T-cell (primary cell): ENCODE data around the gene AQP12B. TPM values are rescaled to one million over a fixed set of nuclear protein-coding genes. Genes with fewer than 3 reads are reported as not detected.

Experiments
- ATAC-seq, 4 experiments: fragments of 200-7000 bp in 3 of 4; fragments of 150-1000 bp in 1 of 4; cut with Tn5 transposase; replicated peaks in 1 of 4; 1 replicate in 3 of 4; 2 replicates in 1 of 4; pipeline ENCODE4 v1.10.0; 2021; ENCODE audit warnings: moderate library complexity in 3 of 4, mild to moderate bottlenecking in 2 of 4, moderate number of reproducible peaks in 1 of 4
- CTCF ChIA-PET, 2 donors: fragments of 300-600 bp; sonication (Branson Sonifier 250); formaldehyde crosslinking; loops; one replicate each; lab custom pipeline; 2022; ENCODE audit warnings: antibody characterized with exemption in 2 of 2; lab: Charles Lee
- POLR2A ChIA-PET, 2 donors: fragments of 300-600 bp; sonication (Branson Sonifier 250); formaldehyde crosslinking; loops; one replicate each; lab custom pipeline; 2022; ENCODE audit warnings: antibody characterized with exemption in 2 of 2; lab: Charles Lee
- DNase-seq, 35 experiments: peaks; one replicate each; pipeline versions ENCODE4 v3.0.0 to v3.0.0-alpha.2; 2013 to 2023
- H3K27ac ChIP-seq: one replicate; pipeline ENCODE4 v1.5.1; 2013; ENCODE audit warnings: low read length
- H3K27me3 ChIP-seq, 2 experiments: replicated peaks in 1 of 2; 1 replicate in 1 of 2; 2 replicates in 1 of 2; pipeline versions ENCODE4 v1.6.1 to v1.7.0; 2013; ENCODE audit warnings: low read length in 1 of 2, mixed read lengths in 1 of 2; ENCODE audit not compliant: control insufficient read depth in 2 of 2, insufficient read depth in 2 of 2; ENCODE audit errors: extremely low read depth in 1 of 2
- H3K36me3 ChIP-seq, 2 donors: 1 replicate in 1 of 2; 2 replicates in 1 of 2; pipeline versions ENCODE4 v1.6.1 to v1.7.0; 2013; ENCODE audit warnings: low read length in 1 of 2; ENCODE audit not compliant: control insufficient read depth in 2 of 2, insufficient read depth in 1 of 2; ENCODE audit errors: extremely low read depth in 1 of 2
- H3K4me1 ChIP-seq, 2 experiments: 1 replicate in 1 of 2; 2 replicates in 1 of 2; pipeline versions ENCODE4 v1.6.1 to v1.7.0; 2013; ENCODE audit warnings: low read length in 2 of 2, mixed read lengths in 1 of 2; ENCODE audit not compliant: insufficient read depth in 2 of 2, control insufficient read depth in 1 of 2; ENCODE audit errors: extremely low read depth in 1 of 2
- H3K4me3 ChIP-seq, 2 donors: 1 replicate in 1 of 2; 2 replicates in 1 of 2; pipeline versions ENCODE4 v1.5.1 to v1.7.0; 2013; ENCODE audit warnings: mild to moderate bottlenecking in 2 of 2, low read length in 1 of 2, moderate library complexity in 1 of 2; ENCODE audit not compliant: control insufficient read depth in 1 of 2; ENCODE audit errors: extremely low read depth in 1 of 2
- H3K9me3 ChIP-seq: 2 replicates; pipeline ENCODE4 v1.7.0; 2013
- H3K27ac Mint-ChIP-seq, 2 donors: one replicate each; pipeline ENCODE4 v1.8.0; 2020 to 2021; ENCODE audit warnings: mild to moderate bottlenecking in 2 of 2, mixed read lengths in 2 of 2
- H3K27me3 Mint-ChIP-seq, 2 donors: one replicate each; pipeline ENCODE4 v1.8.0; 2021 to 2022; ENCODE audit warnings: mixed read lengths in 2 of 2
- H3K36me3 Mint-ChIP-seq: one replicate; pipeline ENCODE4 v1.8.0; 2021; ENCODE audit warnings: mixed read lengths
- H3K4me1 Mint-ChIP-seq, 3 donors: one replicate each; pipeline ENCODE4 v1.8.0; 2020 to 2022; ENCODE audit warnings: mixed read lengths in 3 of 3, mild to moderate bottlenecking in 1 of 3
- H3K4me3 Mint-ChIP-seq, 3 donors: one replicate each; pipeline ENCODE4 v1.8.0; 2020 to 2022; ENCODE audit warnings: mild to moderate bottlenecking in 3 of 3, mixed read lengths in 3 of 3, moderate library complexity in 3 of 3
- H3K9me3 Mint-ChIP-seq, 3 donors: one replicate each; pipeline ENCODE4 v1.8.0; 2020 to 2022; ENCODE audit warnings: mixed read lengths in 3 of 3
- WGBS: methylation state at CpG from one replicate; pipeline ENCODE4 v1.1.5; 2013; ENCODE audit warnings: missing lambda C conversion rate; ENCODE audit not compliant: insufficient coverage; 5-methylcytosine and 5-hydroxymethylcytosine counted together
- total RNA-seq, 35 experiments: library from RNA in 6 of 35; stranded (reverse) in 6 of 35; fragments of 120-200 nt in 1 of 35; gene quantifications; one replicate each; pipeline versions ENCODE4 v1.2.1 to v1.2.4 and lab custom pipeline; 2013 to 2026

AQP12B gene
- total RNA-seq, 5 donors from 2014 or later (not counting 1 experiment from before 2014, with no cell fraction given), result not detected

DNA sequence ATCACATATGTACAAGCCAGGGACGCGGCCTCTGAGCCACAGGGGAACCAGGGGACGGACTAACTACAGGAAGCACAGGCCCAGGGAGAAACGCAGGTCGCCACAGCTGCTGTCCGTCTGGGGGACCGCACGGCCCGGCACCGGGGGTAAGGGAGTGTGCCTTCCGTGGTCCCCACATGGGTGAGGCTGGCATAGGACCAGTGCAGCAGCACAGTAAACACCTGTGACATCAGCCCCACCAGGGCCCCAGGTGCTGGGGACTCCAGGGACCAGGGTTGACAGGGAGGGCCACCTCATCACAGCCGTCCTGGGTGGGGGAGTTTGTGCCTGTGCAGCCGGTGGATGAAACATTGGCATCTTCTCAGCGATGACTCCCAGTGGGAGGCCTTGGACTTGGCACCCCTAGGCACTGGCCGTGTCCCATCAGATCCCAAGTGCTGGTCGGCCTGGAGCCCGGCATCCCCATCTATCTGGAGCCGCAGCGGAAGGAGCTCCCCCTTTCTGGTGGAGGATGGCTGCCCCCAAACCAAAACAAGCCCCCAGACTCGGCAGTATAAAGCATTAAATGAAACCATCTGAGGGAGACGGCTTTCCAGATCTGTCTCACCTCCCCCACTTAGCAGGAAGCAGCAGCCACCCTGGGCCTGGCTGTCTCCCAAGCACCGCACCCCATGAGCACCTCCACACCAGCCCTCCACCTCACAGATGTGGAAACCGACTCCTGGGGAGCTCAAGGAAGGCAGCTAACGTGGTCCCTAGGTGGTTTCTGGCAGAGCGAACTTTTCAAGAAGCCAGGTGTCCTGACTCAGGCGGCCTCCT is 31.5 kb upstream of the AQP12B start:
- CTCF ChIA-PET, result no interaction called here
- H3K27ac ChIP-seq, result no peak overlapping the region
- H3K4me3 Mint-ChIP-seq, result no peak overlapping the region
- H3K27me3 Mint-ChIP-seq, result no peaks in the 10 kb centered on the region
- POLR2A ChIA-PET, result no interaction called here
- H3K36me3 Mint-ChIP-seq, result no peaks in the 10 kb centered on the region
- no peak overlapping the region for H3K4me3 ChIP-seq
- ATAC-seq (no peak), DNase-seq (no peak)
- no peaks in the 10 kb centered on the region for H3K36me3 ChIP-seq
- no peak overlapping the region for H3K27ac Mint-ChIP-seq
- no peaks in the 10 kb centered on the region for H3K4me1 ChIP-seq
- H3K27me3 ChIP-seq, result peaks cover 0 to 36% of the 10 kb centered on the region in 2 experiments
- no peaks in the 10 kb centered on the region for H3K9me3 ChIP-seq
- H3K9me3 Mint-ChIP-seq, result no peaks in the 10 kb centered on the region
- no peaks in the 10 kb centered on the region for H3K4me1 Mint-ChIP-seq
- WGBS, result 80% methylated on average over 23 of the region's 26 CpGs

GRCh38 chr2:240713071-240713927 is 30.6 kb upstream of the AQP12B start:
- H3K27me3 Mint-ChIP-seq, result peaks cover 0 to 1% of the 10 kb centered on the region in 2 donors
- H3K4me1 Mint-ChIP-seq, result no peaks in the 10 kb centered on the region
- H3K9me3 ChIP-seq, result no peaks in the 10 kb centered on the region
- POLR2A ChIA-PET, result no interaction called here
- H3K9me3 Mint-ChIP-seq, result no peaks in the 10 kb centered on the region
- CTCF ChIA-PET, result no interaction called here
- H3K36me3 ChIP-seq, result no peaks in the 10 kb centered on the region
- H3K4me1 ChIP-seq, result no peaks in the 10 kb centered on the region
- no peak for DNase-seq
- H3K27ac ChIP-seq, result no peak overlapping the region
- ATAC-seq, result no peak
- WGBS, result 84% methylated on average over 20 of the region's 25 CpGs
- H3K27me3 ChIP-seq, result peaks cover 0 to 32% of the 10 kb centered on the region in 2 experiments
- no peaks in the 10 kb centered on the region for H3K36me3 Mint-ChIP-seq
- H3K4me3 ChIP-seq, result no peak overlapping the region
- no peak overlapping the region for H3K27ac Mint-ChIP-seq
- H3K4me3 Mint-ChIP-seq, result no peak overlapping the region

- H3K4me1 ChIP-seq, result no peaks in the 10 kb centered on the region
- H3K36me3 Mint-ChIP-seq, result no peaks in the 10 kb centered on the region
- no peak for DNase-seq
- ChIA-PET CTCF (no interaction called here), POLR2A (no interaction called here)
- no peaks in the 10 kb centered on the region for H3K36me3 ChIP-seq
- no peak overlapping the region for H3K4me3 ChIP-seq
- H3K27me3 ChIP-seq, result peaks cover 0 to 29% of the 10 kb centered on the region in 2 experiments
- peaks cover 0 to 2% of the 10 kb centered on the region in 2 donors for H3K27me3 Mint-ChIP-seq
- no peak overlapping the region for H3K27ac Mint-ChIP-seq
- no peak for ATAC-seq
- no peak overlapping the region for H3K4me3 Mint-ChIP-seq
- WGBS, result 97% methylated on average over 6 of the region's 9 CpGs
- H3K9me3 Mint-ChIP-seq, result no peaks in the 10 kb centered on the region
- H3K9me3 ChIP-seq, result no peaks in the 10 kb centered on the region
- H3K4me1 Mint-ChIP-seq, result no peaks in the 10 kb centered on the region
- no peak overlapping the region for H3K27ac ChIP-seq
These were observed 29.4 kb upstream of the AQP12B start for GRCh38 chr2:240712121-240712520.

- H3K27ac ChIP-seq, result no peak overlapping the region
- no peaks in the 10 kb centered on the region for H3K36me3 ChIP-seq
- H3K27me3 ChIP-seq, result peaks cover 0 to 27% of the 10 kb centered on the region in 2 experiments
- ChIA-PET POLR2A (no interaction called here), CTCF (no interaction called here)
- peaks cover 0 to 2% of the 10 kb centered on the region in 2 donors for H3K27me3 Mint-ChIP-seq
- no peaks in the 10 kb centered on the region for H3K9me3 Mint-ChIP-seq
- H3K4me1 ChIP-seq, result no peaks in the 10 kb centered on the region
- H3K9me3 ChIP-seq, result no peaks in the 10 kb centered on the region
- H3K4me1 Mint-ChIP-seq, result no peaks in the 10 kb centered on the region
- ATAC-seq, result no peak
- no peaks in the 10 kb centered on the region for H3K36me3 Mint-ChIP-seq
- no peak overlapping the region for H3K4me3 ChIP-seq
- WGBS, result 92% methylated on average over 5 of the region's 5 CpGs
- no peak overlapping the region for H3K27ac Mint-ChIP-seq
- no peak overlapping the region for H3K4me3 Mint-ChIP-seq
- DNase-seq, result no peak
These were observed 29.0 kb upstream of the AQP12B start for GRCh38 chr2:240711701-240712100.

- H3K27me3 ChIP-seq, result peaks cover 0 to 26% of the 10 kb centered on the region in 2 experiments
- H3K27ac ChIP-seq, result no peak overlapping the region
- no peak overlapping the region for H3K4me3 Mint-ChIP-seq
- H3K4me1 ChIP-seq, result no peaks in the 10 kb centered on the region
- ChIA-PET POLR2A (no interaction called here), CTCF (no interaction called here)
- no peak for ATAC-seq
- no peak overlapping the region for H3K4me3 ChIP-seq
- no peaks in the 10 kb centered on the region for H3K4me1 Mint-ChIP-seq
- no peaks in the 10 kb centered on the region for H3K9me3 ChIP-seq
- no peaks in the 10 kb centered on the region for H3K36me3 Mint-ChIP-seq
- no peak overlapping the region for H3K27ac Mint-ChIP-seq
- no peak for DNase-seq
- WGBS, result 79% methylated on average over 8 of the region's 9 CpGs
- no peaks in the 10 kb centered on the region for H3K9me3 Mint-ChIP-seq
- H3K36me3 ChIP-seq, result no peaks in the 10 kb centered on the region
- peaks cover 0 to 2% of the 10 kb centered on the region in 2 donors for H3K27me3 Mint-ChIP-seq
These were observed 28.6 kb upstream of the AQP12B start for GRCh38 chr2:240711296-240711695.

DNA sequence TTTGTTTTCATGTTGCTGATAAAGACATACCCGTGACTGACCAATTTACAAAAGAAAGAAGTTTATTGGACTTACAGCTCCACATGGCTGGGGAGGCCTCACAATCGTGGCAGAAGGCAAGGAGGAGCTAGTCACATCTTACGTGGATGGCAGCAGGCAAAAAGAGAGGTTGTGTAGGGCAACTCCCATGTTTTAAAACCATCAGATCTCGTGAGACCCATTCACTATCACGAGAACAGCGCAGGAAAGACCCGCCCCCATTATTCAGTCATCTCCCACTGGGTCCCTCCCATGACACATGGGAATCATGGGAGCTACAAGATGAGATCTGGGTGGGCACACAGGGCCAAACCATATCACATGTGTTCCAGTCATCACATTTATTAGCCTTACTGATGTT is 25.8 kb upstream of the AQP12B start:
- WGBS, result 71% methylated on average over 1 of the region's 7 CpGs
- no peak overlapping the region for H3K27ac Mint-ChIP-seq

More for the DNA sequence above, 25.8 kb upstream of the AQP12B start:
- ChIA-PET POLR2A (no interaction called here), CTCF (no interaction called here)
- peaks cover 13 to 15% (median 14%) of the 10 kb centered on the region in 3 donors for H3K4me1 Mint-ChIP-seq
- Histone ChIP-seq H3K27ac (no peak overlapping the region), H3K4me1 (peaks cover 9 to 23% of the 10 kb centered on the region in 2 experiments), H3K4me3 (no peak overlapping the region), H3K27me3 (peaks cover 0 to 31% of the 10 kb centered on the region in 2 experiments), H3K9me3 (no peaks in the 10 kb centered on the region), H3K36me3 (no peaks in the 10 kb centered on the region)
- ATAC-seq (no peak), DNase-seq (no peak)
- peaks cover 0 to 6% of the 10 kb centered on the region in 2 donors for H3K27me3 Mint-ChIP-seq
- no peak overlapping the region for H3K4me3 Mint-ChIP-seq
- no peaks in the 10 kb centered on the region for H3K36me3 Mint-ChIP-seq
- no peaks in the 10 kb centered on the region for H3K9me3 Mint-ChIP-seq
